NCI-H345 treated with DMSO at 0.1 percent for 48 hours (cell line): Measurements from ENCODE around the gene SFXN1.

Experiments
- DNase-seq: peaks from one replicate; lab custom pipeline; 2025; ENCODE audit not compliant: unreplicated experiment; lab: John Stamatoyannopoulos, UW

Gene SFXN1

DNA sequence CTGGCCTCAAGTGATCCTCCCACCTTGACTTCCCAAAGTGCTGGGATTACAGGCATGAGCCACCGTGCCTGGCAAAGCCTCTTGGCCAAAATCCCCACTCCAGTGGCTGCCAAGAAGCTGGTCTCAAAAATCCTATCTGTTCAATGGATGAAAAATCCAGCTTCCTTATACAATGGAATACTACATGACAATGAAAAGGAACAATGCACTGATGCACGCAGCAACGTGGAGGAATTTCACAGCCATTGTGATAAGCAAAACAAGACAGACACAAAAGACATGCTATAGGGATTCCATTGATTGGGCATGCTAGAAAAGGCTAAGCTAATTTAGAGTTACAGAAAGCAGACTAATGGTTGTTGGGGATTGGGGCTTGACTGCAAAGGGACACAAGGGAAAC lies 13.1 kb upstream of the SFXN1 start:
- no peak for DNase-seq

DNA sequence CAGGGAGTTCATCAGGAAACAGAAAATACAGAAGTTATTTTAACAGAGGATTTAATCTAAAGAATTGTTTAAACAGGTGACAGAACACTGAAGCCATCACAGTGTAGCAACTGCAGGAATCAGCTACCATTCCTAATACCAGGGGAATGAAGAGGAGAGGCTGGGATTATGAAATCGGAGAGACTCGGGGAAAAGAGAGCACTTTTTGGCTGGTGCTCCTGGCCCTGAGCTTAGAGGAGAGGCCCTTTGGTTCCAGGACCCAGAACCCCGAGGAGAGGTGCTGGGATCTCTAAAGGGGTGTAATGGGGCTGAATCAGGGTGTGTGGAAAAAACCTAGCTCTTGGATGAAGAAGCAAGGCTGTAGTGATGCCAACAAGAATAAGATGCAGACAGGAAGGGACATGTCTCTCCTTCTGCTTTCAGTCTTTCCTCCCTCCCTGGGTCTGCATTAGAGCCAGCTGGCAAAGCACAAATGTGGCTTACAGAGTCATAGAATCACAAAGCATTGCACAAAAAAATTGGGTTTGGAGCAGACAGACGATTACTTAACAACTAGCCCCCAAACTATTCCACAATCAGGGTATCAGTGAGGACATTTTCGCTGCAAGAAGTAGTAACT lies 11.6 kb upstream of the SFXN1 start:
- DNase-seq = no peak

- no peak for DNase-seq
These were observed 10.2 kb upstream of the SFXN1 start for GRCh38 chr5:175467983-175468690.

DNA sequence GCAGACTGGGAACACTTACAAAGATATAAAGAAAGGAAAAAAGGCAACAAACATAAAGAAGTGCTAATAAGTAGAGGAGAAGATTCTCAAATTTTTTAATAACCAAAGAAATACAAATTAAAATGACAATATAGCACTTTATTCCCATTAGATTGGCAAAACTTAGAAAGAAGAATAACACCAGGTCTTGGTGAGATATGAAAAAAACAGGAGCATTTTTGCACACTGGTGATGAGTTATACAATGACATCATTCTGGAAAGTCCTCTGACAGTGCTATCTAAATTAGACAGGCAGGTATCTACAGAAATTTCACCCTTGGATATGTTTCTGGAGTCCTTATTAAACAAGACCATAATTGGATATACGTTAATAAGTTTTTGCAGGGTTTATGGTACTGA lies 9.5 kb upstream of the SFXN1 start:
- DNase-seq = no peak

DNA sequence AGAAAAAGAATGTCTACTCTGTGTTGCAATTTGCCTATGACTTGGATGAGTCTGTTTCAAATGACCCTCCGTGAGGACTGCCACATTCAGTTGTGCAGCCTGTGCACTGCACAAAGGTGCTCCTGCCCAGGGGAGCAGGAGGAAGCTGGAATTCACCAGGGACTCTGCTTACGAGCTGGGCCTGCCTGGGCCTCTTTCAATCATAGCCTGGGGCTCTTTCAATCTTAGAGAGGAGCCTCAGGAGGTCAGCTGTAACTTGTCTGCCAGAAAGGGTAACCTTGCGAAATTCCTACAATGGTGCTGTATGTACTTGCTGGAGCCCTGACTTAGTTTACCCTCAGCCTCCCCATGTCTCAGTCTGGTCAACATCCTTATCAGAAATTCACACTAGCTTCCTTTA lies 8.4 kb upstream of the SFXN1 start:
- no peak for DNase-seq

DNA sequence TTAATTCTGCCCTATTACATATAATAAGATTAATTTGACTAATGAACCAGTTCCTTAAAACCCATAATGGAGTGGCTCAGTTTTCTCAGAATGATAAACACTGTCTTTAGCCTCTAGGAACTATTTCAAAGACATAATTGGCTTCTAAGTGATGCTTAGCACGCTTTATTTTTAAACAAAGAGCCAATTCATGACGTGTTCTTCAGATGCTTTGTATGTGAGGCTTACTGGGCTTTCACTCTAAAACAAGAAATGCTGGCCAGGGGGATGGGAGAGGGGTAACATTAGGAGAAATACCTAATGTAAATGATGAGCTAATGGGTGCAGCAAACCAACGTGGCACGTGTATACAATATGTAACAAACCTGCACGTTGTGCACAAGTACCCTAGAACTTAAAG lies 7.6 kb upstream of the SFXN1 start:
- DNase-seq = no peak

GRCh38 chr5:175471196-175471595 lies 7.2 kb upstream of the SFXN1 start:
- no peak for DNase-seq

DNA sequence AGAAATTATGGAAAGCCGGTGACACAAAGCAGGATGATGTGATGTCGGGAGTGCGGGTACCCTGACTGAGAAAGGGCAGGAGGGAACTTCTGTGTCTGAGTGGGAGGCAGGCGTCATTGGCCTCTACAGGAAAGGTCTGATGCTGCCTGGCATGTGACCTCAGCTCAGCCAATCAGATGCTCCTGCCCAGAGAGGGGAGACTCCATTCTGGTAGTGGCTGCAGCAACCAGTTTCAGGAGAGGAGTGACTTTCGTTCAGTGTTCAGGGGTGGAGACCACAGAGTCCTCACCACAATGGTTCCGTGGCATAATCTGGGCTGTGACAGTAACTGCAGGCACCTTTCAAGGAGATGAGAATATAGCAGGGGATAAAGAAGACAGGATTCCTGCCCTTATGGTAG lies 6.7 kb upstream of the SFXN1 start:
- no peak for DNase-seq

DNA sequence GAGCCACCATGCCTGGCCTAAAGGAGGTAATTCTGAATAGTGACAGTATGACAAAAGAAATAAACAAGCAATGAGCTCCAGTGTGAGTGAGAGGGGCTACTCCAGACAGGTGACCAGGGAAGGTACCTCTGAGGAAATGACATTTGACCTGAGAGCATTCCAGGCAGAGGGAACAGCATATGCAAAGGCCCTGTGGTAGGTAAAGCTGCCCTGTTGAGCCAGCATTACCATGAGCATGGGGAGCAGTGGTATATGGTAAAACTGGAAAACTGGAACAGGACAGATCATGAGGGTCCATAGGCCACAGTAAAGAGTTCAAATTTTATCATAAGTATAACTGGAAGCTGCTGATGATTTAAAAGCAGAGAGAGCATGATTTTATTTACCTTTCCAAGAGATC lies 6.0 kb upstream of the SFXN1 start:
- DNase-seq = no peak

DNA sequence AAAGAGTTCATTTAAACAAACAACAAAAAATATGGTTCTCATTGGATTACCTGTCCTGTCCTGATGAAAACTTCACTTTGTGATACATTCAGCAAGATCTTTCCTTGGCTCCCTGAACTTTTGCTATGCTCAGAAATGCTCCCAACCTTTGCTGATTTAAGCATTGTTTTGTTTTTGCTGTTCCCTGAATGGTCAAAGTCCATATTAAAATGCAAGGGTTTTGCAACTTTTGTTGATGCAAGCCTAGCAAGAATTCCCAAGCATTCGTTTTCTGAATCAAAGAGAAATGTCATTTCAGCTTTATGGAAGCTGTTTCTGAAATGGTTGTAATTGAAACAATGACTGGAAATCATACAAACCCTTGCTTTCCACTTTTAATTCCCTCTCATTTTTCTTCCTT lies 3.1 kb upstream of the SFXN1 start:
- no peak for DNase-seq

DNA sequence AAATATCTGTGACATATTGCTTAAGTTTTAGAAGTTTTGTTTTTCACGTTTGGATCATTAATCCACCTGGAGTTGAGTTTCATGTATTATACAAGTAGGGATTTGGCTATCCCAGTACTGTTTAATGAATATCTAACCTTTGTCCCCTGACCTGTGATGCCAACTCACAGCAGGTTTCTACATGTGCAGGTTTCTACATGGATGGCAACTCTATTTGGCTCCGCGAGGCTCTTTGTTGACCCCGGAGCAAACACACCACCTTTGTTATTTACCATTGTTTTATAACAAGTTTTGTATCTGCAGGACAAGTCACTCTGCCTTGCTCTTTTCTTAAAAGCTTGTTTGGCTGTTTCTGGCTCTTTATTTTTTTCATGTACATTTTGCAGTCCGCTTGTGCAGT lies 920 bp upstream of the SFXN1 start:
- no peak for DNase-seq

GRCh38 chr5:175478008-175478383 lies 364 bp upstream of the SFXN1 start:
- DNase-seq = no peak

DNA sequence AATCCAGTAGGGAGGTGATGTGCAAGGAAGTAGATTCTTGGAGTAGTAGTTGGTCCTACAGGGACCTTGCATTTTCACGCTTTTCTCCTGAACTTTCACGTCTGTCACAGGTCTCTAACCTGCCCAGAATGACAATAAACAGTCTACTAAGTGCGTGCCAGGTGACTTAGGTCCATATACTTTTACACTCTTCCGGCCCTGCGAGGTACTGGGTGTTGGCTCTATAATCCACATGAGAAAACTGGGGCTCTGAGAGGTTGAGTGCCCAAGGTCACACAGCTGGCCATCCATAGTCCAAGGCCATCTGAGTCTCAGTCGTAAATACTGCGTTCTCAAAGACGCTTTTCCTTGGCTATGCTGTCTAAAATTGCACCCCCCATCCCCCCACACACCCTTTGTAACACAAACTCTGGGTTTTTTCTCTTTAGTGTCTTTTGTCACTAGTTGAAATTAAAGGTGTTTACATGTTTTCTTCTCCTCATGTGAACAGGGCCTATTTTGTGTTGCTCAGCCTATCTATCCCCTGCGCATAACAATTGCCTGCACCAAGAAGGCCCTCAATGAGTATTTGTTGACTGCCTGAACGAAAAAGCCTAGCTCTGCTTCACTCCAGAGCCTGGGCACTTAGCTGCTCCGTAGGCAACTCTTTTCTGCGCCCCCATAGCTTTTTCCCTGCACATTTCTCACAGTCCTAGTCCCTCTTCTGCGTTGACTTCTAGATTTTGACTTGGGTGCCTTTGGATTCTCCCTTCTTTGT lies 943 bp downstream of the SFXN1 start:
- DNase-seq = peak; percentile 62

GRCh38 chr5:175483337-175483736 lies 5.0 kb downstream of the SFXN1 start:
- DNase-seq = no peak

- DNase-seq = no peak
These were observed 6.0 kb downstream of the SFXN1 start for GRCh38 chr5:175484322-175484721.

GRCh38 chr5:175484829-175485228 lies 6.5 kb downstream of the SFXN1 start:
- DNase-seq = no peak

DNA sequence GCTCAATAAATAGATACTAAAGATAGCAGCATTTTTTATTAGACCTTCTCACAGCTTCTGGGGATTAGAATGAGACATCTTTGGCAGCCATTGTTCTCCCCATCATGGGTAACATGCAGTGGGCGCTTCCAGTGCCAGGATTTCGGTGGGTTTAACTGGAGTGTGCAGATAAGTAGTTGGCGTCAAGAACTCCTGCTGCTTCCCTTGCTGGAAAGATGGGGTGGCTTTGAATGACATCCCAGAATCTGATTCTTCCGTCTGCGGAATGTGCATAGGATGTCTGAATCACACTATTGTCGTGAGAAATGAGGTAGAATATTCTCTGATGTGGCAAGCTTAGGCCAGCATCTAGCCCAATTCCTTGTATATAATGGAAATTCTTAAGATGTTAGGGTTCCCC lies 7.3 kb downstream of the SFXN1 start:
- no peak for DNase-seq

GRCh38 chr5:175487514-175488222 lies 9.3 kb downstream of the SFXN1 start:
- DNase-seq = no peak

- no peak for DNase-seq
These were observed 11.5 kb downstream of the SFXN1 start for GRCh38 chr5:175489693-175490443.

- no peak for DNase-seq
These were observed 12.9 kb downstream of the SFXN1 start for GRCh38 chr5:175491223-175491622.

- no peak for DNase-seq
These were observed 14.9 kb downstream of the SFXN1 start for GRCh38 chr5:175493260-175493659.
